A549 treated with Hydrocortisone at 1 μM for 4 hours (cell line): ENCODE results near the gene OOSP2. TPM values are rescaled to one million over a fixed set of nuclear protein-coding genes. Genes with fewer than 3 reads are reported as not detected.

Experiments used
- total RNA-seq: library from RNA; stranded (reverse); fragments of 200-300 nt; extraction: Qiagen RNA extraction; gene quantifications from 5 replicates; pipeline ENCODE4 v1.2.3, GENCODE V29; 2022

The OOSP2 gene, protein sequence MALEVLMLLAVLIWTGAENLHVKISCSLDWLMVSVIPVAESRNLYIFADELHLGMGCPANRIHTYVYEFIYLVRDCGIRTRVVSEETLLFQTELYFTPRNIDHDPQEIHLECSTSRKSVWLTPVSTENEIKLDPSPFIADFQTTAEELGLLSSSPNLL
- not detected in 5 replicates for total RNA-seq

DNA sequence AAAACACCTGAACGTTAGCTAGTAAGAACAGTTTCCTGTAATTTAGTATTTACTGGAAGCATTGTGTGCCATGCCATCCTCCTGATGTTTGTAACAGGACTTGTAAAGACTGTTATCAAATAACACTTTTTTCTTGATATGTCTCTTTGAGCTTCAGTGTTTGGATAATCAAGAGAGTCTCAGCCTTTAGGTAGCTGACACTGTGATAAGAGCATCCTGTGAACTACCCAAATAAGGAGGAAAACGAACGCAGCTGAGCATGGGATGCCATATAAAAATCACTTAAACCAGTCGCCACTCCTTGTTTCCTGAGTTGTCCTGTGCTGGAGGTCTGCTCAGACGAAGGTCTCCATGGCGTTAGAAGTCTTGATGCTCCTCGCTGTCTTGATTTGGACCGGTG lies at the start of gene OOSP2:
Gene OOSP2, plus strand, starts transcription at position 301 of the 400 bp plus-strand sequence. Its CDS starts 51 bp downstream, at position 352.

DNA sequence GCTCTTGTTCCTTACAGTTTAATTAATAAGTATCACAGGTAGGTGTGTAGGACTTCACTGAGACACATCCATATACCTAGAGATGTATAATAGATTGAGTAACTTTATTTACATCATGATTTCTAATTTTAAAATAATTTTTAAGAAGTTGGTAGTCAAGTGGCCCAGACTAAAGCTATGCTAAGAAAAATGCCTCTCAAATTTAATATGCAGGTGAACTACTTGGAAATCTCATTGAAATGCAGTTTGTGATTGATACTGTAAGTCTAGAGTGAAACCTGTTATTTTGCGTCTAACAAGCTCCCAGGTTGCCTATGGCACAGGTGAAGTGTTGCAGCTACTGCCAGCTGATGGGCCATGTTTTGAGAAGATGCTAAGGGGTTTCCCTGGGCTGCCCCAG lies 23.3 kb upstream of the OOSP2 start, which contains the start of gene OOSP4B:
Gene OOSP4B, plus strand, starts transcription at position 301 of the 400 bp plus-strand sequence.

DNA sequence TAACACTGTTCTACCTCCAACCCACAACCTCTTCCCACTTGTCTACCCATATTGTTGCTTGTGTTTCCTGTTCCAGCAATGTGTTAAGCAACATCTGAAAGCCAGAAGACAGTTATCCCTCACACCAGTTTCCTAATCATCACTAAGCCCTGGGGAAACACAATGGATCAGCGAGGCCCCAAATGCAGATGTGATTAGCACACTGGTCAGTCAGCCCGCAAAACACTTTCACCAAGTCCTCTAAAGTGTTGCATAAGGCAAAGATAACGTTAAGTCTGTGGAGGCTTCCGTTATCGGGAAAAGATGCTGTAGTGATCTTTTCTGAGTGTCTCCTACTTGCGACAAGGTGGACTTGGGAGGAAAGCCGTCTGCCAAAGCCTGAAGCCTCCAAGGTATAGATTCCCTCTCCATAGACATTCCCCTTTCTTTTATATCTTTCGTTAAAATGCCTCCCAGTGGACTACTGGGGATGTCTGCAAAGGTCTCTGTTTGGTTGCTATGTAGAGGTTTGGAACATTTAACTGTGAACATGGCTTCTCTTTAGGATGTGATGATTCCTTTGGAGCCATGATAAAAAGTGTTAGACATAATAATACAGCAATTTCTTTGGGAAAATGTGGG lies 16.2 kb downstream of the OOSP2 start, which contains the start of gene MS4A3:
Gene MS4A3, plus strand, starts transcription at position 317 of the 621 bp plus-strand sequence. CDS start 4,496 bp downstream, outside the sequence.

DNA sequence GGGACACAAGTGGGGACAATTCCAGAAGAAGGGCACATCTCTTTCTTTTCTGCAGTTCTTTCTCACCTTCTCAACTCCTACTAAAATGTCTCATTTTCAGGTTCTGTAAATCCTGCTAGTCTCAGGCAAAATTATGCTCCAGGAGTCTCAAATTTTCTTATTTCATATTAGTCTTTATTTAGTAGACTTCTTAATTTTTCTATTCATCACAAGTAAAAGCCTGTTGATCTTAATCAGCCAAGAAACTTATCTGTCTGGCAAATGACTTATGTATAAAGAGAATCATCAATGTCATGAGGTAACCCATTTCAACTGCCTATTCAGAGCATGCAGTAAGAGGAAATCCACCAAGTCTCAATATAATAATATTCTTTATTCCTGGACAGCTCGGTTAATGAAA lies 48.2 kb downstream of the OOSP2 start, which contains the start of gene MS4A2:
Gene MS4A2, plus strand, starts transcription at position 301 of the 400 bp plus-strand sequence. CDS start 102 bp downstream, outside the sequence.

Other genes with a start within 250 kb of the OOSP2 start
- gene MRPL16, start 229.6 kb upstream of the OOSP2 start, total RNA-seq, result 63.5 to 70.4 TPM (median 65.0 TPM) in 5 replicates
- gene CBLIF, start 194.9 kb upstream of the OOSP2 start, total RNA-seq, result not detected in 5 replicates
- 0.15 to 0.55 TPM (median 0.28 TPM) in 5 replicates for gene TCN1, start 173.9 kb upstream of the OOSP2 start, total RNA-seq
- not detected in 5 replicates for gene OOSP3, start 161.6 kb upstream of the OOSP2 start, total RNA-seq
- not detected in 5 replicates for gene OOSP1, start 102.0 kb upstream of the OOSP2 start, total RNA-seq
- gene OOSP4A, start 76.4 kb upstream of the OOSP2 start, total RNA-seq, result not detected in 5 replicates
- gene OOSP4B, start 23.2 kb upstream of the OOSP2 start, total RNA-seq, result not detected in 5 replicates
- gene MS4A3, start 16.3 kb downstream of the OOSP2 start, total RNA-seq, result not detected in 5 replicates
- gene MS4A2, start 48.3 kb downstream of the OOSP2 start, total RNA-seq, result not detected in 5 replicates
- gene MS4A6A, start 142.7 kb downstream of the OOSP2 start, total RNA-seq, result not detected in 5 replicates
- gene MS4A4E, start 202.7 kb downstream of the OOSP2 start, total RNA-seq, result not detected in 5 replicates
- not detected in 5 replicates for gene MS4A4A, start 240.3 kb downstream of the OOSP2 start, total RNA-seq